Tibial artery (tissue), 4 donors: ENCODE data around the gene MBD3L2.
"Not testable (repeated sequence)": the region's sequence is repeated elsewhere in the genome, so short reads cannot be mapped to it uniquely, and the experiment has no call there.

Source experiments
- DNase-seq, 2 donors: peaks; one replicate each; pipeline ENCODE4 v3.0.0-alpha.2; 2019
- H3K27ac ChIP-seq, 2 donors: fragments of 200-600 bp; sonication (generic) in 1 of 2; 1 replicate in 1 of 2; 2 replicates in 1 of 2; pipeline ENCODE4 v1.5.1; 2018 to 2019; ENCODE audit warnings: mild to moderate bottlenecking in 1 of 2
- H3K27me3 ChIP-seq, 2 donors: fragments of 200-600 bp; sonication (generic) in 1 of 2; one replicate each; pipeline versions ENCODE4 v1.5.1 to v1.6.0; 2016 to 2019
- H3K36me3 ChIP-seq, 3 donors: fragments of 200-600 bp; sonication (generic) in 2 of 3; one replicate each; pipeline ENCODE4 v1.5.1; 2016 to 2019; ENCODE audit warnings: mild to moderate bottlenecking in 2 of 3
- H3K4me1 ChIP-seq, 4 donors: fragments of 200-600 bp; sonication (generic) in 2 of 4; 1 replicate in 3 of 4; 2 replicates in 1 of 4; pipeline ENCODE4 v1.5.1; 2016 to 2019
- H3K4me3 ChIP-seq, 2 donors: fragments of 200-600 bp; sonication (generic) in 1 of 2; 1 replicate in 1 of 2; 2 replicates in 1 of 2; pipeline ENCODE4 v1.5.1; 2018 to 2019; ENCODE audit warnings: mild to moderate bottlenecking in 2 of 2
- H3K9me3 ChIP-seq, 3 donors: fragments of 200-600 bp; sonication (generic) in 1 of 3; one replicate each; pipeline ENCODE4 v1.5.1; 2016 to 2019
- CTCF ChIP-seq, 2 experiments: fragments of 200-600 bp in 1 of 2; fragments of 450-650 bp in 1 of 2; IDR thresholded peaks; one replicate each; pipeline ENCODE4 v1.5.1; 2017 to 2019; ENCODE audit warnings: antibody characterized with exemption in 2 of 2, mild to moderate bottlenecking in 1 of 2, moderate library complexity in 1 of 2
- intact Hi-C: fragments of 100-400 bp; cut with DNase I; formaldehyde crosslinking; loops from one replicate; pipeline ENCODE4 v1.15.0; 2023; ENCODE audit warnings: low total_unique reads

The MBD3L2 gene

GRCh38 chr19:7049021-7049420 lies at the start of gene MBD3L2:
Gene MBD3L2 (plus strand): TSS chr19:7049321. CDS start chr19:7049374, 53 bp downstream.
- H3K4me3 ChIP-seq, H3K27ac ChIP-seq, DNase-seq, intact Hi-C loops, H3K9me3 ChIP-seq, H3K4me1 ChIP-seq, H3K36me3 ChIP-seq, H3K27me3 ChIP-seq: not testable (repeated sequence)

- H3K27me3 ChIP-seq, result no peaks in the 10 kb centered on the region
- no peaks in the 10 kb centered on the region for H3K9me3 ChIP-seq
- H3K36me3 ChIP-seq, result no peaks in the 10 kb centered on the region
- H3K4me1 ChIP-seq, result no peaks in the 10 kb centered on the region
- intact Hi-C loops, result no loop called here
- no peak overlapping the region for H3K27ac ChIP-seq
- TF ChIP-seq CTCF (IDR thresholded peaks at IDR 0.05), result no peak
- H3K4me3 ChIP-seq, result no peak overlapping the region
- no peak for DNase-seq
Observed at GRCh38 chr19:6999933-7000332, 49.2 kb upstream of the MBD3L2 start.

- no peaks in the 10 kb centered on the region for H3K9me3 ChIP-seq
Observed at GRCh38 chr19:7000333-7000732, 48.8 kb upstream of the MBD3L2 start.

GRCh38 chr19:7000816-7001215 lies 48.3 kb upstream of the MBD3L2 start:
- no peaks in the 10 kb centered on the region for H3K9me3 ChIP-seq
- no peak for DNase-seq
- H3K27ac ChIP-seq, result no peak overlapping the region
- no peaks in the 10 kb centered on the region for H3K4me1 ChIP-seq
- H3K4me3 ChIP-seq, result no peak overlapping the region
- no peaks in the 10 kb centered on the region for H3K27me3 ChIP-seq
- no peaks in the 10 kb centered on the region for H3K36me3 ChIP-seq
- intact Hi-C loops, result no loop called here
- TF ChIP-seq CTCF (IDR thresholded peaks at IDR 0.05), result no peak

More at GRCh38 chr19:7000333-7000732, 48.8 kb upstream of the MBD3L2 start:
- H3K27me3 ChIP-seq, result no peaks in the 10 kb centered on the region
- H3K36me3 ChIP-seq, result no peaks in the 10 kb centered on the region
- DNase-seq, result no peak
- no peak overlapping the region for H3K27ac ChIP-seq
- no peak overlapping the region for H3K4me3 ChIP-seq
- TF ChIP-seq CTCF (IDR thresholded peaks at IDR 0.05), result no peak
- H3K4me1 ChIP-seq, result no peaks in the 10 kb centered on the region
- intact Hi-C loops, result no loop called here

- Histone ChIP-seq H3K9me3 (no peaks in the 10 kb centered on the region), H3K27me3 (no peaks in the 10 kb centered on the region), H3K36me3 (no peaks in the 10 kb centered on the region), H3K4me3 (no peak overlapping the region), H3K27ac (no peak overlapping the region), H3K4me1 (no peaks in the 10 kb centered on the region)
- intact Hi-C loops, result no loop called here
- DNase-seq, result no peak
- no peak for TF ChIP-seq CTCF (IDR thresholded peaks at IDR 0.05)
Observed at GRCh38 chr19:7004313-7004931, 44.7 kb upstream of the MBD3L2 start.

- Histone ChIP-seq H3K27ac (no peak overlapping the region), H3K4me1 (no peaks in the 10 kb centered on the region), H3K4me3 (no peak overlapping the region), H3K9me3 (no peaks in the 10 kb centered on the region), H3K36me3 (no peaks in the 10 kb centered on the region), H3K27me3 (no peaks in the 10 kb centered on the region)
- intact Hi-C loops, result no loop called here
- no peak for TF ChIP-seq CTCF (IDR thresholded peaks at IDR 0.05)
- no peak for DNase-seq
Observed at GRCh38 chr19:7006135-7006704, 42.9 kb upstream of the MBD3L2 start.
